Sigmoid colon (tissue), 7 donors: ENCODE data around the gene QKI. TPM values are rescaled to one million over a fixed set of nuclear protein-coding genes. Genes with fewer than 3 reads are reported as not detected.

Source experiments
- DNase-seq: peaks from one replicate; pipeline ENCODE4 v3.0.0-alpha.2; 2019
- H3K27ac ChIP-seq, 4 donors: fragments of 200-600 bp; sonication (generic); one replicate each; pipeline ENCODE4 v1.5.1; 2016 to 2019; ENCODE audit warnings: mild to moderate bottlenecking in 1 of 4
- H3K27me3 ChIP-seq, 3 donors: fragments of 200-600 bp; sonication (generic); one replicate each; pipeline ENCODE4 v1.5.1; 2019; ENCODE audit warnings: mild to moderate bottlenecking in 1 of 3
- H3K36me3 ChIP-seq, 4 donors: fragments of 200-600 bp; sonication (generic); one replicate each; pipeline ENCODE4 v1.5.1; 2016 to 2019
- H3K4me1 ChIP-seq, 4 donors: fragments of 200-600 bp; sonication (generic); one replicate each; pipeline ENCODE4 v1.5.1; 2017 to 2019
- H3K4me3 ChIP-seq, 4 donors: fragments of 200-600 bp; sonication (generic); one replicate each; pipeline ENCODE4 v1.5.1; 2017 to 2019; ENCODE audit warnings: mild to moderate bottlenecking in 2 of 4, moderate library complexity in 1 of 4
- H3K9me3 ChIP-seq, 4 donors: fragments of 200-600 bp in 3 of 4; sonication (generic) in 3 of 4; one replicate each; pipeline versions ENCODE4 v1.5.1 to v1.6.1; 2013 to 2019
- CTCF ChIP-seq, 4 experiments: fragments of 450-650 bp in 3 of 4; fragments of 200-600 bp in 1 of 4; IDR thresholded peaks; one replicate each; pipeline ENCODE4 v1.5.1; 2016 to 2019; ENCODE audit warnings: antibody characterized with exemption in 4 of 4, mild to moderate bottlenecking in 3 of 4, moderate library complexity in 2 of 4
- EP300 ChIP-seq, 4 donors: sonication (generic); formaldehyde crosslinking; IDR thresholded peaks; one replicate each; pipeline ENCODE4 v1.6.1; 2017; ENCODE audit warnings: antibody characterized with exemption in 4 of 4
- POLR2A ChIP-seq, 2 donors: fragments of 450-650 bp; IDR thresholded peaks; one replicate each; pipeline ENCODE4 v1.6.1; 2016; ENCODE audit warnings: antibody characterized with exemption in 2 of 2, mild to moderate bottlenecking in 2 of 2, moderate library complexity in 2 of 2
- POLR2AphosphoS5 ChIP-seq, 4 donors: sonication (generic); formaldehyde crosslinking; IDR thresholded peaks; one replicate each; pipeline ENCODE4 v1.6.1; 2017; ENCODE audit warnings: antibody characterized with exemption in 4 of 4
- WGBS, 2 donors: extraction: QIAGEN DNeasy Blood & Tissue Kit; methylation state at CpG; one replicate each; pipeline ENCODE4 v1.1.7; 2013; 5-methylcytosine and 5-hydroxymethylcytosine counted together
- intact Hi-C: fragments of 100-400 bp; cut with DNase I; formaldehyde crosslinking; loops from one replicate; pipeline ENCODE4 v1.15.1; 2023
- polyA plus RNA-seq, 3 donors: library from polyadenylated mRNA; stranded (reverse); fragments of 200-250 nt; gene quantifications; one replicate each; pipeline ENCODE4 v1.2.3, GENCODE V29; 2013
- total RNA-seq, 4 donors: library from RNA; depleted of rRNA; stranded (reverse); fragments of >200 nt; gene quantifications; one replicate each; pipeline ENCODE4 v1.1.0, GENCODE V29; 2016
- donor health status: healthy with polysubstance abuse.
- donor health status: Bipolar disorder and iron deficiency.
- donor health status: healthy.

QKI gene
- total and polyA plus RNA-seq, 7 donors = 9.2 to 146 (median 139) TPM

- TF ChIP-seq POLR2AphosphoS5 (IDR thresholded peaks at IDR 0.05) = no peak
- no peak for TF ChIP-seq CTCF (IDR thresholded peaks at IDR 0.05)
- no peak for TF ChIP-seq EP300 (IDR thresholded peaks at IDR 0.05)
- TF ChIP-seq POLR2A (IDR thresholded peaks at IDR 0.05) = no peak
- no peak for DNase-seq
- no peaks in the 10 kb centered on the region for H3K27me3 ChIP-seq
- 86 to 90% methylated on average over 4 of the region's 4 CpGs for WGBS, 2 donors
- no peaks in the 10 kb centered on the region for H3K36me3 ChIP-seq
- H3K27ac ChIP-seq = no peak overlapping the region
- H3K9me3 ChIP-seq = no peaks in the 10 kb centered on the region
- H3K4me1 ChIP-seq = peaks cover 0 to 5% (median 0%) of the 10 kb centered on the region in 4 donors
- intact Hi-C loops = no loop called here
- H3K4me3 ChIP-seq = no peak overlapping the region
These were observed 25.2 kb upstream of the QKI start for GRCh38 chr6:163389354-163389753.

- peaks cover 0 to 5% (median 0%) of the 10 kb centered on the region in 4 donors for H3K4me1 ChIP-seq
- no peaks in the 10 kb centered on the region for H3K27me3 ChIP-seq
- no peak for DNase-seq
- H3K9me3 ChIP-seq = no peaks in the 10 kb centered on the region
- intact Hi-C loops = no loop called here
- TF ChIP-seq CTCF (IDR thresholded peaks at IDR 0.05) (no peak), EP300 (IDR thresholded peaks at IDR 0.05) (no peak), POLR2AphosphoS5 (IDR thresholded peaks at IDR 0.05) (no peak), POLR2A (IDR thresholded peaks at IDR 0.05) (no peak)
- H3K27ac ChIP-seq = no peak overlapping the region
- WGBS, 2 donors = 96% methylated on average over 1 of the region's 1 CpG
- H3K4me3 ChIP-seq = no peak overlapping the region
- H3K36me3 ChIP-seq = no peaks in the 10 kb centered on the region
These were observed 23.7 kb upstream of the QKI start for GRCh38 chr6:163390770-163391169.

- Histone ChIP-seq H3K9me3 (no peaks in the 10 kb centered on the region), H3K4me3 (no peak overlapping the region), H3K4me1 (peaks cover 0 to 9% (median 4%) of the 10 kb centered on the region in 4 donors), H3K36me3 (no peaks in the 10 kb centered on the region), H3K27me3 (no peaks in the 10 kb centered on the region), H3K27ac (no peak overlapping the region)
- TF ChIP-seq CTCF (IDR thresholded peaks at IDR 0.05) = no peak
- no peak for TF ChIP-seq POLR2A (IDR thresholded peaks at IDR 0.05)
- TF ChIP-seq POLR2AphosphoS5 (IDR thresholded peaks at IDR 0.05) = no peak
- TF ChIP-seq EP300 (IDR thresholded peaks at IDR 0.05) = no peak
- no peak for DNase-seq
- intact Hi-C loops = no loop called here
- WGBS, 2 donors = 77 to 90% methylated on average over 2 of the region's 2 CpGs
These were observed 22.5 kb upstream of the QKI start for GRCh38 chr6:163391985-163392384.

- peaks cover 0 to 14% (median 4%) of the 10 kb centered on the region in 4 donors for H3K4me1 ChIP-seq
- no peak overlapping the region for H3K27ac ChIP-seq
- no peaks in the 10 kb centered on the region for H3K36me3 ChIP-seq
- TF ChIP-seq EP300 (IDR thresholded peaks at IDR 0.05) (no peak), CTCF (IDR thresholded peaks at IDR 0.05) (no peak)
- DNase-seq = no peak
- intact Hi-C loops = no loop called here
- H3K9me3 ChIP-seq = no peaks in the 10 kb centered on the region
- WGBS, 2 donors = 5 to 28% methylated on average over 2 of the region's 2 CpGs
- no peaks in the 10 kb centered on the region for H3K27me3 ChIP-seq
- no peak overlapping the region for H3K4me3 ChIP-seq
These were observed 22.0 kb upstream of the QKI start for GRCh38 chr6:163392533-163392932.

- Histone ChIP-seq H3K27me3 (no peaks in the 10 kb centered on the region), H3K27ac (no peak overlapping the region), H3K36me3 (no peaks in the 10 kb centered on the region), H3K9me3 (no peaks in the 10 kb centered on the region), H3K4me1 (peaks cover 0 to 14% (median 4%) of the 10 kb centered on the region in 4 donors), H3K4me3 (no peak overlapping the region)
- intact Hi-C loops = no loop called here
- 63 to 83% methylated on average over 5 of the region's 5 CpGs for WGBS, 2 donors
- no peak for DNase-seq
- TF ChIP-seq POLR2AphosphoS5 (IDR thresholded peaks at IDR 0.05) (no peak), EP300 (IDR thresholded peaks at IDR 0.05) (no peak), POLR2A (IDR thresholded peaks at IDR 0.05) (no peak), CTCF (IDR thresholded peaks at IDR 0.05) (no peak)
These were observed 20.6 kb upstream of the QKI start for GRCh38 chr6:163393923-163394322.
